Measurements from ENCODE around the gene RGS9BP.
"Not testable (repeated sequence)": the region's sequence is repeated elsewhere in the genome, so short reads cannot be mapped to it uniquely, and the experiment has no call there.

Gene RGS9BP

GRCh38 chr19:32700129-32700528 is 24.5 kb downstream of the RGS9BP start:
- DNase-seq, result not testable (repeated sequence)

GRCh38 chr19:32702010-32702409 is 26.4 kb downstream of the RGS9BP start:
- no peak for DNase-seq

GRCh38 chr19:32704006-32704405 is 28.4 kb downstream of the RGS9BP start:
- not testable (repeated sequence) for DNase-seq

- no peak for DNase-seq
Observed at GRCh38 chr19:32708457-32708856, 32.8 kb downstream of the RGS9BP start.

GRCh38 chr19:32709032-32709431 is 33.4 kb downstream of the RGS9BP start:
- DNase-seq, result no peak

GRCh38 chr19:32711747-32712146 is 36.1 kb downstream of the RGS9BP start:
- no peak for DNase-seq

- not testable (repeated sequence) for DNase-seq
Observed at GRCh38 chr19:32716203-32716602, 40.6 kb downstream of the RGS9BP start.

GRCh38 chr19:32717496-32717895 is 41.8 kb downstream of the RGS9BP start:
- DNase-seq, result no peak

GRCh38 chr19:32718286-32718685 is 42.6 kb downstream of the RGS9BP start:
- DNase-seq, result no peak

- DNase-seq, result no peak
Observed at GRCh38 chr19:32719611-32720059, 44.0 kb downstream of the RGS9BP start, which contains the start of gene TDRD12. Gene TDRD12 (plus strand): TSS chr19:32719767. CDS start chr19:32720073, 306 bp downstream.

- no peak for DNase-seq
Observed at GRCh38 chr19:32720216-32720935, 44.7 kb downstream of the RGS9BP start.

- no peak for DNase-seq
Observed at GRCh38 chr19:32720936-32721250, 45.2 kb downstream of the RGS9BP start.

Data from EL (cell line).